MM.1S (cell line): ENCODE data around the gene RAB35.

Source experiments
- DNase-seq: peaks from one replicate; pipeline ENCODE4 v3.0.0-alpha.2; 2015
- H2AFZ ChIP-seq: fragments of 300-600 bp; sonication (generic); 2 replicates; pipeline ENCODE4 v1.6.0; 2016; ENCODE audit warnings: antibody characterized with exemption, low read length
- H3F3A ChIP-seq: fragments of 300-600 bp; sonication (generic); 2 replicates; pipeline ENCODE4 v1.6.1; 2016; ENCODE audit warnings: mild to moderate bottlenecking, antibody characterized with exemption, low read length, moderate library complexity, mixed read lengths; ENCODE audit not compliant: insufficient read depth
- H3K27ac ChIP-seq: fragments of 300-600 bp; sonication (generic); 2 replicates; pipeline ENCODE4 v1.5.1; 2016; ENCODE audit warnings: mild to moderate bottlenecking, low read length
- H3K27me3 ChIP-seq: fragments of 300-600 bp; sonication (generic); replicated peaks from 2 replicates; pipeline ENCODE4 v1.6.0; 2016; ENCODE audit warnings: low read length; ENCODE audit not compliant: insufficient read depth
- H3K36me3 ChIP-seq: fragments of 300-600 bp; sonication (generic); replicated peaks from 2 replicates; pipeline ENCODE4 v1.6.1; 2016; ENCODE audit warnings: mild to moderate bottlenecking, low read length, mixed read lengths; ENCODE audit not compliant: insufficient read depth
- H3K4me1 ChIP-seq: fragments of 300-600 bp; sonication (generic); 2 replicates; pipeline ENCODE4 v1.6.1; 2016; ENCODE audit warnings: low read length, mixed read lengths
- H3K4me2 ChIP-seq: fragments of 300-600 bp; sonication (generic); 2 replicates; pipeline ENCODE4 v1.6.0; 2016; ENCODE audit warnings: low read depth, low read length
- H3K4me3 ChIP-seq: fragments of 300-600 bp; sonication (generic); 2 replicates; pipeline ENCODE4 v1.5.1; 2016; ENCODE audit warnings: low read length, mixed read lengths
- H3K79me2 ChIP-seq: fragments of 300-600 bp; sonication (generic); 2 replicates; pipeline ENCODE4 v1.6.1; 2016; ENCODE audit warnings: mixed run types, low read length, mixed read lengths
- H3K9ac ChIP-seq: fragments of 300-600 bp; sonication (generic); 2 replicates; pipeline ENCODE4 v1.6.1; 2016; ENCODE audit warnings: low read length, mixed read lengths
- H3K9me2 ChIP-seq: fragments of 300-600 bp; sonication (generic); replicated peaks from 2 replicates; pipeline ENCODE4 v1.6.1; 2016; ENCODE audit warnings: mild to moderate bottlenecking, low read length, mixed read lengths; ENCODE audit not compliant: insufficient read depth
- H3K9me3 ChIP-seq: fragments of 300-600 bp; sonication (generic); replicated peaks from 2 replicates; pipeline ENCODE4 v1.6.1; 2016; ENCODE audit warnings: mild to moderate bottlenecking, low read length, mixed read lengths; ENCODE audit not compliant: insufficient read depth
- H4K20me1 ChIP-seq: fragments of 300-600 bp; sonication (generic); 2 replicates; pipeline ENCODE4 v1.6.1; 2016; ENCODE audit warnings: mild to moderate bottlenecking, low read length, moderate library complexity, mixed read lengths; ENCODE audit not compliant: insufficient read depth
- CTCF ChIP-seq: fragments of 300-600 bp; sonication (generic); IDR thresholded peaks from 2 replicates; pipeline ENCODE4 v1.5.1; 2016; ENCODE audit warnings: antibody characterized with exemption, low read length, mixed read lengths
- EZH2 ChIP-seq: fragments of 300-600 bp; sonication (generic); optimal IDR thresholded peaks from 2 replicates; pipeline ENCODE3; 2017; ENCODE audit warnings: low read depth, mild to moderate bottlenecking, antibody characterized with exemption, low read length, mixed read lengths
- EZH2phosphoT487 ChIP-seq: fragments of 300-600 bp; sonication (generic); IDR thresholded peaks from 2 replicates; pipeline ENCODE4 v1.6.1; 2018; ENCODE audit warnings: antibody characterized with exemption, low read length

Gene RAB35

GRCh38 chr12:120077260-120077659 is 39.3 kb downstream of the RAB35 start:
- no peak for TF ChIP-seq EZH2phosphoT487
- no peak for TF ChIP-seq EZH2
- no peak for TF ChIP-seq CTCF
- Histone ChIP-seq H3K9me3 (no peaks in the 10 kb centered on the region), H3K27ac (no peak overlapping the region), H3K9me2 (no peaks in the 10 kb centered on the region), H4K20me1 (no peaks in the 10 kb centered on the region), H2AFZ (no peak overlapping the region), H3K79me2 (no peaks in the 10 kb centered on the region), H3K9ac (no peak overlapping the region), H3K4me2 (no peak overlapping the region), H3K27me3 (no peaks in the 10 kb centered on the region), H3K4me1 (peaks cover 22% of the 10 kb centered on the region), H3K4me3 (no peak overlapping the region), H3K36me3 (no peaks in the 10 kb centered on the region), H3F3A (peaks cover 13% of the 10 kb centered on the region)
- DNase-seq = no peak

- H3K4me1 ChIP-seq = peaks cover 22% of the 10 kb centered on the region
Measured at GRCh38 chr12:120076651-120077050, 39.9 kb downstream of the RAB35 start.

GRCh38 chr12:120075034-120075616 is 41.4 kb downstream of the RAB35 start:
- Histone ChIP-seq H3K9me3 (no peaks in the 10 kb centered on the region), H3K9me2 (no peaks in the 10 kb centered on the region), H3K9ac (no peak overlapping the region), H3F3A (peaks cover 13% of the 10 kb centered on the region), H3K4me3 (no peak overlapping the region), H4K20me1 (no peaks in the 10 kb centered on the region), H3K27me3 (no peaks in the 10 kb centered on the region), H3K4me1 (peaks cover 21% of the 10 kb centered on the region), H2AFZ (no peak overlapping the region), H3K79me2 (no peaks in the 10 kb centered on the region), H3K36me3 (no peaks in the 10 kb centered on the region), H3K4me2 (no peak overlapping the region), H3K27ac (no peak overlapping the region)
- TF ChIP-seq EZH2 (no peak), CTCF (no peak), EZH2phosphoT487 (no peak)
- no peak for DNase-seq

More at GRCh38 chr12:120076651-120077050, 39.9 kb downstream of the RAB35 start:
- TF ChIP-seq CTCF (no peak), EZH2 (no peak), EZH2phosphoT487 (no peak)
- H3K36me3 ChIP-seq = no peaks in the 10 kb centered on the region
- no peak overlapping the region for H3K9ac ChIP-seq
- H3K4me2 ChIP-seq = no peak overlapping the region
- H2AFZ ChIP-seq = no peak overlapping the region
- H3K27me3 ChIP-seq = no peaks in the 10 kb centered on the region
- no peak overlapping the region for H3K27ac ChIP-seq
- DNase-seq = no peak
- no peaks in the 10 kb centered on the region for H3K9me3 ChIP-seq
- no peaks in the 10 kb centered on the region for H4K20me1 ChIP-seq
- H3K4me3 ChIP-seq = no peak overlapping the region
- no peaks in the 10 kb centered on the region for H3K9me2 ChIP-seq
- H3K79me2 ChIP-seq = no peaks in the 10 kb centered on the region
- peaks cover 13% of the 10 kb centered on the region for H3F3A ChIP-seq
